Measurements from ENCODE around the gene GGCX. TPM values are rescaled to one million over a fixed set of nuclear protein-coding genes. Genes with fewer than 3 reads are reported as not detected.

GGCX gene
- total and polyA plus RNA-seq, 2 of the 13 experiments (the other 11 are each of a cell fraction or from before 2014, with no cell fraction given) = 72.5 to 103 TPM

- H3K27ac ChIP-seq (ENCODE audit: extremely low read length, insufficient read depth, low read length) = peak overlapping the region; percentile 80
- H3K9me3 ChIP-seq (ENCODE audit: low read length) = no peaks in the 10 kb centered on the region
- H3K27me3 ChIP-seq (ENCODE audit: control insufficient read depth in 1 of 2, insufficient read depth in 2 of 2, low read length in 2 of 2) = no peaks in the 10 kb centered on the region; a peak in 1 of 5 replicates
- H3K79me2 ChIP-seq (ENCODE audit: insufficient read depth, low read length) = peaks cover 51% of the 10 kb centered on the region
- BruUV-seq (replicated peaks) = TSS peak; percentile 41
- FAIRE-seq = no peak
- intact Hi-C loops (cut with micrococcal nuclease; ENCODE audit: unreplicated experiment) (no loop called here), in situ Hi-C loops (cut with HindIII; ENCODE audit: extremely low pct_ligation_motif_present, low pct_unique_long_range_greater_than_20kb) (no loop called here)
- H2AFZ ChIP-seq (ENCODE audit: low read length) = no peak overlapping the region
- no peak for DNase-seq (ENCODE audit: low spot score)
- H4K20me1 ChIP-seq (ENCODE audit: insufficient read depth, low read length) = 0 out of 2 replicates have a peak, but pooled peaks cover 3% of the 10 kb centered on the region
- peak overlapping the region; percentile 84 to 98 (median 91) for H3K4me3 ChIP-seq (replicated peaks in 1 of 3; ENCODE audit: insufficient read depth in 1 of 3, low read depth in 2 of 3, low read length in 3 of 3)
- ChIA-PET POLR2A (interaction anchor here (0.8 to 25.9 kb wide), 11 partner anchors 4 to 181 kb away, joined by 3 to 795 read pairs (median 45); partner anchors contain the start of genes C2orf68, GGCX, MAT2A and RNF181), CTCF (ENCODE audit: low intra/inter-chr PET ratio, low total read pairs) (no interaction called here)
- H3K4me2 ChIP-seq (ENCODE audit: low read depth, low read length) = peak overlapping the region; percentile 93
- no peak for ATAC-seq
- peak overlapping the region; percentile 94 for H3K9ac ChIP-seq (ENCODE audit: insufficient read depth, low read depth, low read length)
- 94% methylated on average over 6 of the region's 6 CpGs for WGBS (ENCODE audit: low lambda C conversion rate)
- peaks cover 85% of the 10 kb centered on the region for H3K4me1 ChIP-seq (ENCODE audit: insufficient read depth, low read length)
- H3K36me3 ChIP-seq (replicated peaks in 1 of 2; ENCODE audit: control insufficient read depth in 1 of 2, insufficient read depth in 2 of 2, low read length in 2 of 2) = peaks cover 7 to 38% of the 10 kb centered on the region in 2 experiments
- no peak for TF ChIP-seq PHF5A (CRISPR knock-in tag; IDR thresholded peaks at IDR 0.05; ENCODE audit: low read depth, unreplicated experiment)
- TF ChIP-seq, protein P1, sequence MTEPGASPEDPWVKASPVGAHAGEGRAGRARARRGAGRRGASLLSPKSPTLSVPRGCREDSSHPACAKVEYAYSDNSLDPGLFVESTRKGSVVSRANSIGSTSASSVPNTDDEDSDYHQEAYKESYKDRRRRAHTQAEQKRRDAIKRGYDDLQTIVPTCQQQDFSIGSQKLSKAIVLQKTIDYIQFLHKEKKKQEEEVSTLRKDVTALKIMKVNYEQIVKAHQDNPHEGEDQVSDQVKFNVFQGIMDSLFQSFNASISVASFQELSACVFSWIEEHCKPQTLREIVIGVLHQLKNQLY (CRISPR knock-in tag; IDR thresholded peaks at IDR 0.05) = no peak
- TF ChIP-seq BCL6 (CRISPR knock-in tag; IDR thresholded peaks at IDR 0.05) = no peak
- TF ChIP-seq RCOR2 (CRISPR knock-in tag; IDR thresholded peaks at IDR 0.05) = no peak
- TF ChIP-seq ZFP36 (IDR thresholded peaks at IDR 0.05; ENCODE audit: borderline replicate concordance, low read depth, low read length, partially characterized antibody) = no peak
- TF ChIP-seq ZNF331 (CRISPR knock-in tag; IDR thresholded peaks at IDR 0.05) = no peak
- no peak for TF ChIP-seq HOXD1 (CRISPR knock-in tag; IDR thresholded peaks at IDR 0.05)
- TF ChIP-seq SMARCC2 (IDR thresholded peaks at IDR 0.05) = no peak
- no peak for TF ChIP-seq MED13 (CRISPR knock-in tag; IDR thresholded peaks at IDR 0.05)
- no peak for TF ChIP-seq ELF3 (CRISPR knock-in tag; IDR thresholded peaks at IDR 0.05)
- TF ChIP-seq BRCA1 (CRISPR knock-in tag; IDR thresholded peaks at IDR 0.05) = no peak
- TF ChIP-seq ZNF709 (CRISPR knock-in tag; IDR thresholded peaks at IDR 0.05) = 0 out of 2 replicates have a peak, but pooled peaks have one; percentile 33
- TF ChIP-seq TRIM24 (CRISPR knock-in tag; IDR thresholded peaks at IDR 0.05) = no peak
- no peak for TF ChIP-seq ZNF589 (CRISPR knock-in tag; conservative IDR thresholded peaks at IDR 0.05)
- no peak for TF ChIP-seq ZFP62 (CRISPR knock-in tag; IDR thresholded peaks at IDR 0.05)
- TF ChIP-seq RELA (CRISPR knock-in tag; IDR thresholded peaks at IDR 0.05) = no peak
- TF ChIP-seq MLLT10 (CRISPR knock-in tag; IDR thresholded peaks at IDR 0.05) = no peak
- TF ChIP-seq ZNF431 (CRISPR knock-in tag; IDR thresholded peaks at IDR 0.05; ENCODE audit: borderline replicate concordance, low read depth) = no peak
- TF ChIP-seq ZNF703 (CRISPR knock-in tag; IDR thresholded peaks at IDR 0.05; ENCODE audit: borderline replicate concordance) = no peak
- no peak for TF ChIP-seq ZNF253 (CRISPR knock-in tag; IDR thresholded peaks at IDR 0.05; ENCODE audit: borderline replicate concordance)
- TF ChIP-seq HNRNPK (IDR thresholded peaks at IDR 0.05; ENCODE audit: low read depth, low read length, poor library complexity, severe bottlenecking) = no peak
- TF ChIP-seq CREB1 (IDR thresholded peaks at IDR 0.05) = no peak
- no peak for TF ChIP-seq CREB1 (CRISPR knock-in tag; IDR thresholded peaks at IDR 0.05)
- TF ChIP-seq U2AF1 (optimal IDR thresholded peaks at IDR 0.05; ENCODE audit: low read depth, low read length) = no peak
- no peak for TF ChIP-seq KLF6 (CRISPR knock-in tag; IDR thresholded peaks at IDR 0.05)
- TF ChIP-seq REXO4 (CRISPR knock-in tag; IDR thresholded peaks at IDR 0.05; ENCODE audit: borderline replicate concordance) = no peak
- TF ChIP-seq CENPT (CRISPR knock-in tag; IDR thresholded peaks at IDR 0.05; ENCODE audit: low read depth) = no peak
- 0 out of 2 replicates have a peak, but pooled peaks have one; percentile 1 for TF ChIP-seq DPF2 (CRISPR knock-in tag; IDR thresholded peaks at IDR 0.05; ENCODE audit: borderline replicate concordance, low read depth)
- TF ChIP-seq ZNF615 (CRISPR knock-in tag; IDR thresholded peaks at IDR 0.05; ENCODE audit: borderline replicate concordance) = no peak
Observed at GRCh38 chr2:85600951-85601770, 39.9 kb upstream of the GGCX start.

Data from HepG2 (cell line).